Endometrial microvascular endothelial cells (primary cell): ENCODE data around the gene SMYD1. TPM values are rescaled to one million over a fixed set of nuclear protein-coding genes. Genes with fewer than 3 reads are reported as not detected.

Experiments
- in situ Hi-C: cut with HindIII; loops from 2 replicates; pipeline ENCODE4 v1.10.0; 2017; ENCODE audit warnings: low sequenced_read_pairs, low pct_unique_long_range_greater_than_20kb; ENCODE audit errors: inconsistent ontology term
- total RNA-seq: library from RNA; depleted of rRNA; stranded (reverse); fragments of >200 nt; gene quantifications from one replicate; pipeline ENCODE4 v1.2.3, GENCODE V29; 2015; ENCODE audit errors: inconsistent ontology term

The SMYD1 gene
- total RNA-seq, 1 donor from 2014 or later: not detected

- in situ Hi-C loops: no loop called here
Observed at GRCh38 chr2:88053934-88054781, 13.5 kb upstream of the SMYD1 start.

DNA sequence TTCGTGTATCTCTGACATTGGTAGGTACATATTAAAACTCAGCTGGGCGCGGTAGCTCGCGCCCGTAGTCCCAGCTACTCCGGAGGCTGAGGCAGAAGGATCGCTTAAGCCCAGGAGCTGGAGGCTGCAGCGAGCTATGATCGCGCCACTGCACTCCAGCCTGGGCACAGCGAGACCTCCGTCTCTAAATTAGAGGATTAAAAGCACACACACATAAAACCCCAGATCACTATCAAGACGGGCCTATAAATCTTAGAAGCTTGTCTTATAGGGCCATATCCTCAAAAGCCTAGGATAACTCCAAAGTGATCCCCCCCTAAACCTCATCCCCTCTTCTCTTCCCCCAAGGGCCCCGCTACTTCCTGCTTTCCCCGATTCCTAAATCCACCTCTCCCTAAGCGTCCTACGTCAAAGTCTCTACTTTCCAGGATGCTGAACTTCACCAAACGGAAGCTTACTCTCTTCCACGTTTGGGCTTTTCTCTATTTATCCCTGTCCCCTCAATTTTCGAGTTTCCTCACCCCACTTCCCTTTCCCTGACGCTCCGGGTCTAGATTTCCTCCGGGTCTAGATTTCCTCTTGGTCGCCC, 12.7 kb upstream of the SMYD1 start:
- in situ Hi-C loops: no loop called here

DNA sequence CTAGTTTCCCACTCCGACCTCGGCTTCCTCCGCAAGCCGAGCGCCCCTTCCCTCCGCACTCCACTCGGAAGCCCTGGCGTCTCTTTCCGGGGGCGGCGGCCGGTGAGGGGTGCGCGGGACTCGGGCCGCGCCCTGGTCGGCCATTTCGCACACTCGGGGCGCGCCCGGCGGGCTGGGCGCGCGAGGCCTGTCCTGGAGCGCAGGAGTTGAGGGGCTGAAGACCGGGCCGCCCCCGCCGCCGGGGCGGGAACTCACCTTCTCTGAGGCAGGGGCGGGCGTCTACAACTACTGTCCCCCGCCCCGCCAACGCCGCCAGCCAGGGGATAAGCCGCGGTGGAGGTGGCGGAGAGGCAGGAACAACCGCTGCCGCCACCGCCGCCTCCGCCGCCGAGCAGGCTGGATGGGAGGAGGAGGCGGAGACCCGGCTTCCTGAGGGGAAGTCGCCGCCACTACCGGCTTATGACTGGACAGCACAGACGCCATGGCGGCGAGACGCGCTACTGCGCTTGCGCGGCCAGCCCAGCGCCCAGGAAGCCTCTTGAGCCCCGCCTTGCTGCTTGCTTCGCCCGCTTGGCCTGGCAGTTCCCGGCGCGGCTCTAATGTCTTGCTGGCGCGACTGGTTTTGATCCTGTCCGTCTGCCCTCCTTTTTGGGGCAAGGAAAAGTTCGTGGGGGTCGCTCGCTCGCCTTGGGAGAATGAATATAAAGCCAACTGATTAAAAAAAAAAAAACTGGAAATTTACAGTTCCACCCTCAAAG, 12.1 kb upstream of the SMYD1 start, which contains the start of gene KRCC1:
Gene KRCC1 (minus strand): TSS at position 413 of the 758 bp plus-strand sequence. CDS start 27,220 bp downstream, outside the sequence.
- in situ Hi-C loops: no loop called here

DNA sequence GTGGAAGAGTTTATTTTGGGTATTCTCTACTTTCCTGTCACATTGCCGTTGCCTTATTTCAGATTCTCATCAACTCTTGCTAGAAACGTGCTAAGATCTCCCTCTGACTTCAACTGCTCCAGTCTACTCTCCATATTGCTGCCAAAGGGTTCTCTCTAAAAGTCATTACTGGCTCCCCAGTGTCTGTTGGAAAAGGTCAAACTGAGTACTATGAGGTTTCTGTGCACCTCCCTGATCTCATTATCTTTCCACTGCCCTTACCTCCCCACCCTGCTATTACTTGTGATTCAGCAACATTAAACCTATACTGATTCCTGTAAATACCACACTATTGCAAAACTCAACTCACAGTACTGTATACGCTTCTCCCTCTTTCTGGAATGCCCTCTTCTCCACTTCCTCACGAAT, 10.2 kb upstream of the SMYD1 start:
- in situ Hi-C loops: no loop called here

GRCh38 chr2:88058191-88058590, 9.4 kb upstream of the SMYD1 start:
- in situ Hi-C loops: no loop called here

DNA sequence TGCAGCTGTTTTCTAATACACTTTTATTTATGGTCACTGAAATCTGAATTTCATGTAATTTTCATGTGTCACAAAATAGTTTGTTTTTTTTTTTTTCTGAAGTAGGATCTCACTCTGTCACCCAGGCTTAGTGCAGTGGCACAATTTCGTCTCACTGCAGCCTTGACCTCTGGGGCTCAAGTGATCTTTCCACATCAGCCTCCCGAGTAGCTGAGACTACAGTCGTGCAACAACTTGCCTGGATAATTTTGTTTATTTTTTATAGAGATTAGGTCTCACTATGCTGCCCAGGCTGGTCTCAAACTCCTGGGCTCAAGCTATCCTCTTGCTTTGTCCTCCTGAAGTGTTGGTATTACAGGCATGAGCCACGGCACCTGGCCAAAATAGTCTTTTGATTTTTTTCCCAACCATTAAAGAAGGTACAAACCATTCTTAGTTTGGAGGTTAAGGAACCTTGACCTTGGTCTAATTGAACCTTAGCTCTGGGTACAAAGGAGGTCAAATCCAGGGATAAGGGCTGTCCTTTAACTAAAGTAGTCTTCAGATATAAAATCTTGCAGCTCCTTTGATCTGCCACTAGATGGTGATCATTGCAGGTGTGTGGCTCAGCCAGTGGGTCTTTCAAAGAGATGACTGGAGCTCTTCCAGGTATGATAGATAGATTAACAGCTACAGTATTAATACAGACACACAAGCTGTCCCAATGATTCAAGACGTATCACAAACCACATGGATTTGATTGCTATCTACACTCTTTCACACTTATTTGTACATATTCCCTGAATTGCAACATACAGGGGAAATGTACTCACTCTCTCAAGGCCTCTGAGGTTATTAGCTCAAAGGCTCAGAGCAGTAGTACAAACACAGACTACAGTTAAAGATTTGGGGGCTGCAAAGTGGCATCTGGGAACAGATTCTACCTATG, 7.4 kb upstream of the SMYD1 start:
- in situ Hi-C loops: no loop called here

DNA sequence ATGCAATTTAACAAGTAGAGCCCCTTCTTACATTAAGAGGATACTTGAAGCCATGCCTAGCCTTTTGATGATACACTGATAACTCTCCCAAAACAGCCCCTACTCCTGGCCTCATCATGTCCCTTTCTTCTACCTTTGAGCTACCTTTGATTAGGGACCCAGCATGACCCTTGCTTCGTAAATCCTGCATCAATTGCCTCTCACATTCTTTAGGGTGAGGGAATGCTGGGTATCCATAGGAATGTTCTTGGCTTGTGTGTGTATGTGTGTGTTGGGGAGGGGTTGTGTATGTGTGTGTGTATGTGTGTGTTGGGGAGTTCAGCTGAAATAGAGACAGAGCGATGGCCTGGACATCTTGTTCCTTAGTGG, 6.7 kb upstream of the SMYD1 start:
- in situ Hi-C loops: no loop called here

DNA sequence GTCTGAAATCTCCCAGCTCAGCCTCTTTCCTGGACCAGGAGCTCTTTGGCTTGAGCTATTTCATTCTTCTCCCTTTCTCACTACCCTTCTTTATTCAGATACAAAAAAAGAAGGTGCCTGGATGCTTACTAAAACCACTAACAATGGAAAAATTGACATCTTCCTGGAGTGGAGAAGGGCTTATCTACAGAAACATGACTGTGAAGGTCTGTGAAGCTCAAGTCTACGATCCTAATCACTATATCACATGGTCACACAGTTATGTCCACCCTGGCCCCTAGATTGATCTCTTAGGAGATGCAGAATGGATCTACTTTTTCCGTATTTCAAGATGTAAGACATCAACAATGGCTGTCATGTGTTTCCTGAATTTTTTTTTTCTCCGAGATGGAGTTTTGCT, 6.3 kb upstream of the SMYD1 start:
- in situ Hi-C loops: no loop called here

DNA sequence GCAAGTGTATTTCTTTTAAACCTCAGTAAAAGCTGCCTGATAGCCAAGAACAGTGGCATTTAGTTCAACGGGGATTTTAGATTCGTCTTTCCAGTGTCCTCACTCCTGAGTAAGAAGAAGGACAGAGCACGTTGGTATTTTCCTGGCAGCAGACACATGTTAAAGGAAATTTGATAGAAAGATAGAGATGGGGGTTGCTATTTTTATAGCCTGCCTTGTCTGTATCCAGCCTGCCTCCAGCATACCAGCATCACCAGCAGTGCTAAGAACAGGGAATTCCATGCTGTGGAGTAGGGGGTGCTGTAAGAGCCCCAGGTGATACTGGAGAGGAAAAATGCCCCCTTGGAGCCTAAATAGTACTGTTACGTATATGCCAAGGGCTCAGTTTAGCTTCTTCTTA, 1.1 kb upstream of the SMYD1 start:
- in situ Hi-C loops: no loop called here

DNA sequence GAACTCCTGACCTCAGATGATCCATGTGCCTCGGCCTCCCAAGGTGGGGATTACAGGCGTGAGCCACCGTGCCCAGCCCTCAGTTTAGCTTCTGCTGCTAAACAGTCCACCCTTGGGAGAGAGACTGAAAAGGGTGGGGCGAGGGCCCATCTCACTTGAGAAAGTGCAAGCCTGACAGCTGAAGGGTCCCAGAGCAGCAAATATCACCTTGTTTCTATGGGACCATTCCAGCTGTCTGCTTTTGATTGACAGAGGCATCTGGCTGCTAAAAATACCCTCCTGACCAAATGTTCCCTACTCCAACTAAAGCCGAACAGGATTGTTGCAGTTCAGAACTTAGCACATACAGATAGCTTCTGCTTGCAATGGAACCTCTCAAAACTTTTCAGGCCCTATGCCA, 436 bp upstream of the SMYD1 start:
- in situ Hi-C loops: no loop called here

DNA sequence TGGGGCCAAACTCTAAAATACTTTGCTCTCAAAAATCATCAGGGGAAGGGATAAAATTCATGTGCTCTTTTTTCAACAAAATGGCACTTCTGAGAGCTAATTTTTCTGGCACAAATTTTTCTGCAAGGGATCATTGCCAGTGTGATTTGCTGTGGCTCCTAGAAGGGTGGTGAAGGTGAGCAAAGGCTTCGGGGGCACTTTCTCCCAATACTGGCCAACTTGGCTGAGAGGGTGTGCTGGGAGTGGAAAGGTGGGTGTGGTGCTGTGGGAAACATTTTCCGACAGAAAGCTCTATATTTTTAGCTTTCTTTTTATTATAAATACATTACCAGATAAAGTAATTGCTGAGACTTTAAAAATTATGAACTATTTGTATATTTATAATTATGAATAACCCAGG, 419 bp downstream of the SMYD1 start:
- in situ Hi-C loops: no loop called here

DNA sequence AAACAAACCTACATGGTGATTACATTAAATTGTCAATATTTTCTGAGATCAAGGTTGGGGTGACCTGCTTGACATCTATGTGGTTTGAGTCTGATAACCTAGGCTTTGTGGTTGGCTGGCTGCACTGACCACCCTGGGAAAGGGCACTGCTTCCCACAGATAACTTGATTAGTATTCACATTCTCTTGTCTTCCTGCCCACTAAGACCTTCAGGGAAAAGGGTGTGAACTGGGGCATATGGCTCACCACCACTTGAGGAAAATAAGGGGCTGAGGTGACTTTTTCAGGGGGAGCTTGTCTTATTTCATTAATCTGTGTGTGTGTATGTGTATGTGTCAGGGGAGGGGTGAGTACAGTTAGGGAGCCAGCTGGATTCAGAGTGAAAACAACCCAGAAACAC, 1.5 kb downstream of the SMYD1 start:
- in situ Hi-C loops: no loop called here

DNA sequence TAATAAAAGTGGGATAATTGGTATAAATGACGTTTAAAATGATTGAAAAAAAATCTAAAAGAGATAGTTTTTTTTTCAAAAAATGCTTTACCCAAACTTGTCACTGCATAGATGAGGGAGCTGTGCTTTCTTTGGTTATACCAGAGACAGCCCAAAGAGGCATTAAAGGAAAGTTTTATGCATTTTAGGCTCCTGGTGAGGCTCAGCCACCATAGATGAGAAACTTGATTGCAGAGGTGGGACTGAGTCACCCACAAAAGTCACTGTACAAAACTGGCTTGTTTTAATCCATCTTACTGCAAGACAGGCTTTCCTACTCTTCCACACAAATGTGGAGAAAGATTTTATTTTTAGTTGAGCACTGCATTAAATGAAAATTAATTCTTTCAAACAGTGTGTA, 2.4 kb downstream of the SMYD1 start:
- in situ Hi-C loops: no loop called here

GRCh38 chr2:88071365-88071764, 3.7 kb downstream of the SMYD1 start:
- in situ Hi-C loops: no loop called here

DNA sequence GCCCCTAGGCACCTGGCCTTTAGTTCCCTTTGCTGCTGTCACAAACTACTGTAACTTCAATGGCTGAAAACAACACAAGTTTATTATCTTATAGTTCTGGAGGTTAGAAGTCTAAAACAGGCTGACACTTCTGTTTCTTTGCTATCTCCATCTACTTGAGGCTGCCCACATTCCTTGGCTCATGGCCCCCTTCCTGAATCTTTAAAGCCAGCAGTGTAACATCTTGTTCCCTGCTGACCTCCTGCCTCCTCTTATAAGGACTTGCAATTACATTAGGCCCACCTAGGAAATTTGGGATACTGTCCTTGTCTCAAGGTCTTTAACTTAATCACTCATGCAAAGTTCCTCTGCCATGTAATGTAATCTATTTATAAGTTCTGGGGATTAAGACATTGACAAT, 6.5 kb downstream of the SMYD1 start:
- in situ Hi-C loops: no loop called here

- in situ Hi-C loops: no loop called here
Observed at GRCh38 chr2:88074854-88075292, 7.2 kb downstream of the SMYD1 start.

GRCh38 chr2:88077080-88077479, 9.5 kb downstream of the SMYD1 start:
- in situ Hi-C loops: no loop called here

- in situ Hi-C loops: no loop called here
Observed at GRCh38 chr2:88078643-88079172, 11.1 kb downstream of the SMYD1 start.

- in situ Hi-C loops: no loop called here
Observed at GRCh38 chr2:88080545-88080944, 12.9 kb downstream of the SMYD1 start.
